Measurements from ENCODE around the gene NCBP1.

Gene NCBP1

DNA sequence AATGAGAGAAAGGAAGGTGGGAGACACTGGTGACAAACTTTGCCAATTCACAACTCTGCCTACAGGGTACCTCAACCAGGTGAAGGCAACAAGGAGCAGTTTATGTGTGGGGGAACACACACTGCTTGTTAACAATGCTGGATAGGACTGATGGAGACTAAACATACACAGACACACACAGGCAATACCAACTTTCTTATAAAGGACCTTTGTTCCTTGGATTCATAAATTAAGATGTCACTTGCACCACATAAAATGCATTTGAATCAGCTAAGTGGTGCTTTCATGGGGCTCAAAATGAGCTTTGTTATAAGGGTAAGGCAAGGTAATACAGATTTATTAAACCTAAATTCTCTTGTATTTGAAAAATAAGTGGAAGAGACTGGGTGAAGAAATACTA lies 4.5 kb upstream of the NCBP1 start:
- TF ChIP-seq CTCF (IDR thresholded peaks at IDR 0.05; ENCODE audit: low read length, missing control alignments), result no peak
- no peak overlapping the region for H3K4me3 ChIP-seq (replicated peaks; ENCODE audit: low read depth, low read length)
- no peak for DNase-seq (ENCODE audit: low read depth)

DNA sequence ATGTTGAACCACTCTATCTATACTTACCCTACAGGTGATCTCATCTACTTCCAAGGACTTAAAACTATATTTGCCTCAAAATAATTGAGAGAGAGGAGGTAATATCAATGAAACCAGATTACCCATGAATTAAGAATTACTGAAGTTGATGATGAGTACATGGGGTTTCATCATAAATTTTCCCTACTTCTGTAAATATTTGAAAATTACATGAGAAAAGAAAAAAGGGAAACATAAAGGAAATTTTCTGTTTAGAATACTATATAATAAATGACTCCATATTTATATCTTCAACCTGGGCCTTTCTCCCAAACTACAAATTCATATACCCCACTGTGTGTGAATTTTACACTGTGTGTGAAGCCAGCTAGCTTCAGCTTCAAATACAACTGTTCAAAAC lies 3.0 kb upstream of the NCBP1 start:
- no peak overlapping the region for H3K4me3 ChIP-seq (replicated peaks; ENCODE audit: low read depth, low read length)
- no peak for DNase-seq (ENCODE audit: low read depth)
- TF ChIP-seq CTCF (IDR thresholded peaks at IDR 0.05; ENCODE audit: low read length, missing control alignments), result no peak

DNA sequence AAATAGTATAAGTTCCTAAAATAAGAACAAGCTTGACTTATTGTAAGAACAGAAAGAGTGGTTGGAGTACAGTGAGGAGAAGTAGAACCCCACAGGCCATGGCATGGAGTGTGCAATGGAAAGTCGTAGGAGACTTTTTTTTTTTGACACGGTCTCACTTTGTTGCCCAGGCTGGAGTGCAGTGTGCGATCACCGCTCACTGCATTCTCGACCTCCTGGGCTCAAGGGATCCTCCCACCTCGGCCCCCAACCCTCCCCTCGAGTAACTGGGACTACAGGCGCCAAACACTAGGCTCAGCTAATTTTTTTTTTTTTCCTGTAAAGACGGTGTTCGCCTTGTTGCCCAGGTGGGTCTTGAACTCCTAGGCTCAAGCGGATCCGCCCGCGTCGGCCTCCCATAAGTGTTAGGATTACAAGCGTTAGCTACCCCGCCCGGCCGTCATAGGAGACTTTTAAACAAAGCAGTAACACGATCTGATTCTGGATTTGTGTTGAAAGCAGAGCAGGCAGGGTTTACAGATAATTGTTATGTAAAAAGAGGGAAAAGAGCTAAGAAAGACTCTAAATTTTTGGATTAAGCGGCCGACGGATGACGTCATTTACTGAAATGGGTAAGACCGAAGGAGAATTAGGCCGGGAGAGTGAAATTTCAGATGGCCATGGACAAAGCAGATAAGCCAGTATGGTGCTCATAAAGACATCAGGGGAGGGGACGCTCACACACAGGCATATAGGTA lies 1.2 kb upstream of the NCBP1 start:
- DNase-seq (ENCODE audit: low read depth), result peak; percentile 83
- H3K4me3 ChIP-seq (replicated peaks; ENCODE audit: low read depth, low read length), result peak overlapping the region; percentile 83
- TF ChIP-seq CTCF (IDR thresholded peaks at IDR 0.05; ENCODE audit: low read length, missing control alignments), result no peak

DNA sequence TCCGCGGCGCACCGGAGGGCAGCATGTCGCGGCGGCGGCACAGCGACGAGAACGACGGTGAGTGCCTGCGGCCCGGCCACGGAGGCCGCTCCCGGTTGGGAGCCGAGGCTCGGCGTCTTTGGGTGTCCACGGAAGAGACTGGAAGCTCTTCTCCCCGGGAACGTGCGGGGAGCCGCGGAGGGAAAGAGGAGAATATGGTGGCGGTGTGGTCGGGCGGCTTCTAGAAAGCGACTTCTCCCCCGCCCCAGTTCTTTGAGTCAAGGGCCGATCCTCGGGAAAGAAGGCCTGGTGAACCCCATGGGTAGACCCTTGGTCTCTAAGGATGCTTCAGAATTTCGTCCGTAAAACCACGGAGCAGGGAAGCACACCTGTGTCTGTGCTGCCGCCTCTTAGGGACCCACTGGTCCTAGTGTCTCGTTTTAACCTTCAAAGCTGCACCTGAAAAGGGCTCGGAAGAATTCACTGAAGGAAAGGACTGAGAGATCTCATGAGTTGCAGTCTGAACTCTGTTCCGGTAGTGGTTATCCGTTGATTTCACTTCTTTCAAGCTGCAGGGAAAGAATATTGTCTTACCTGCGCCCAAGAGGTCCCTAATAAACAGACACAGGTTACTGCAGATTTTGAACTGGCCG lies 354 bp downstream of the NCBP1 start:
- peak overlapping the region; percentile 83 for H3K4me3 ChIP-seq (replicated peaks; ENCODE audit: low read depth, low read length)
- no peak for TF ChIP-seq CTCF (IDR thresholded peaks at IDR 0.05; ENCODE audit: low read length, missing control alignments)
- no peak for DNase-seq (ENCODE audit: low read depth)

DNA sequence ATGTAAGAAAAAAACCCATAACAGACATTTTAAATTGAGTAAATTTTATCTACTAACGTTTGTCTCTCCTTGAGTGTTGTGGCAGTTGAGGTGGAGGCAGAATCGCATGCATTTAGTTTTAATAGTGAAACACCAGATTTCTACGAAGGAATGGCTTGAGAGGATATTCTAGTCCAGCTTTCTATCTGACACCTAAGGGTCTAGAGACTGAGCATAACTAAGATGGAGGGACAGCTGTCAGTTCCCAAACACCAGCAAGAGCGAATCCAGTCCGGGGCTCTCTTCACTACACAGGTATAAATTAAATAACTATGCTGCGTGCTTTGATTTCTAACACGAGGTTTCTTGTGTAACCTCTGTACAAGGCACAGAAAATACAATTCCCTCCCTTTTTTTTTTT lies 1.4 kb downstream of the NCBP1 start:
- TF ChIP-seq CTCF (IDR thresholded peaks at IDR 0.05; ENCODE audit: low read length, missing control alignments), result no peak
- DNase-seq (ENCODE audit: low read depth), result no peak
- H3K4me3 ChIP-seq (replicated peaks; ENCODE audit: low read depth, low read length), result peak overlapping the region; percentile 83

DNA sequence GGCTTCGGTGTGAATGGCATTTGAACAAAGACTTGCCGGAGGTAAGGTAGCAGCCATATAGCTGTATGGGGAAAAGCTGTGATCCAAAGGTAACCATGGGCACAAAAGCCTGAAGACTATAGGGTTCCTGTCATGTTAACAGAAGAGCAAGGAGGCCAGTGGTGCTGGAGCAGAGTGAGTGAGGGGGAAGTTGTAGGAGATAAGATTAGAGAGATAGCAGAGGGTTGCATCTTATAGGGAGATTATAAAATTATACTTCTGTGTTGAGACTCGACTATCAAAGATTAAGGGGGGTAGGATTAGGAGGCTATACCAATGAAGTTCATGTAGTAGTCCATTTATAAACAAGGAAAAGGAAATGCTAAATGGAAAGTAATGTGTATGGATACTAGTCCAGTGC lies 3.3 kb downstream of the NCBP1 start:
- no peak for DNase-seq (ENCODE audit: low read depth)
- no peak overlapping the region for H3K4me3 ChIP-seq (replicated peaks; ENCODE audit: low read depth, low read length)
- TF ChIP-seq CTCF (IDR thresholded peaks at IDR 0.05; ENCODE audit: low read length, missing control alignments), result no peak

- no peak for TF ChIP-seq CTCF (IDR thresholded peaks at IDR 0.05; ENCODE audit: low read length, missing control alignments)
- no peak overlapping the region for H3K4me3 ChIP-seq (replicated peaks; ENCODE audit: low read depth, low read length)
- no peak for DNase-seq (ENCODE audit: low read depth)
Observed at GRCh38 chr9:97638666-97639065, 5.0 kb downstream of the NCBP1 start.
